Neural progenitor cell (in vitro differentiated cells): ENCODE data around the gene GOLT1A.

ENCODE experiments used
- CTCF ChIP-seq: fragments of 200-600 bp; sonication (generic); IDR thresholded peaks from 2 replicates; pipeline ENCODE4 v1.5.1; 2017; ENCODE audit warnings: antibody characterized with exemption, mild to moderate bottlenecking
- EZH2 ChIP-seq: fragments of 200-600 bp; sonication (generic); IDR thresholded peaks from 2 replicates; pipeline ENCODE4 v1.6.1; 2017; ENCODE audit warnings: antibody characterized with exemption, mild to moderate bottlenecking, moderate library complexity

- TF ChIP-seq CTCF (no peak), EZH2 (no peak)
Measured at GRCh38 chr1:204178487-204179281, 35.1 kb downstream of the GOLT1A start.
